Keratinocyte (primary cell): ENCODE measurements around the gene TXNL4B. TPM values are rescaled to one million over a fixed set of nuclear protein-coding genes. Genes with fewer than 3 reads are reported as not detected.

Experiments
- DNase-seq: peaks from one replicate; pipeline ENCODE4 v3.0.0-alpha.2; 2011; ENCODE audit warnings: low read depth, missing footprints, low spot score
- FAIRE-seq: peaks from 2 replicates; lab custom pipeline; 2011; peaks lifted over from hg19 to GRCh38; lab: Jason Lieb, UNC
- H2AFZ ChIP-seq: 2 replicates; pipeline ENCODE4 v1.6.0; 2012; ENCODE audit warnings: low read length, control low read depth, inconsistent platforms; ENCODE audit not compliant: control insufficient read depth
- H3K27ac ChIP-seq: 2 replicates; pipeline ENCODE4 v1.5.1; 2011; ENCODE audit warnings: low read length; ENCODE audit not compliant: control insufficient read depth, insufficient read depth
- H3K27me3 ChIP-seq: 3 replicates; pipeline ENCODE4 v1.6.0; 2011; ENCODE audit warnings: low read length; ENCODE audit not compliant: control insufficient read depth, insufficient read depth; ENCODE audit errors: extremely low read depth
- H3K36me3 ChIP-seq, 2 experiments: 2 replicates in 1 of 2; 3 replicates in 1 of 2; pipeline ENCODE4 v1.5.1; 2011; ENCODE audit warnings: low read length in 2 of 2, mild to moderate bottlenecking in 1 of 2; ENCODE audit not compliant: control insufficient read depth in 2 of 2, insufficient read depth in 2 of 2; ENCODE audit errors: extremely low read depth in 1 of 2
- H3K4me1 ChIP-seq: 3 replicates; pipeline ENCODE4 v1.5.1; 2011; ENCODE audit warnings: low read length; ENCODE audit not compliant: control insufficient read depth, insufficient read depth; ENCODE audit errors: extremely low read depth
- H3K4me2 ChIP-seq: 3 replicates; pipeline ENCODE4 v1.6.0; 2011; ENCODE audit warnings: low read depth, low read length; ENCODE audit not compliant: control insufficient read depth, insufficient read depth; ENCODE audit errors: extremely low read depth
- H3K4me3 ChIP-seq, 3 experiments: fragments of 200-600 bp in 1 of 3; sonication (generic) in 1 of 3; 2 replicates in 2 of 3; 3 replicates in 1 of 3; pipeline ENCODE4 v1.5.1; 2011 to 2016; ENCODE audit warnings: low read length in 3 of 3, mild to moderate bottlenecking in 3 of 3, control low read depth in 2 of 3, inconsistent platforms in 1 of 3, low read depth in 1 of 3, mixed read lengths in 1 of 3, mixed run types in 1 of 3, moderate library complexity in 1 of 3; ENCODE audit not compliant: control insufficient read depth in 2 of 3, insufficient read depth in 2 of 3; ENCODE audit errors: extremely low read depth in 1 of 3
- H3K79me2 ChIP-seq: 2 replicates; pipeline ENCODE4 v1.6.0; 2012; ENCODE audit warnings: low read length; ENCODE audit not compliant: control insufficient read depth, insufficient read depth
- H3K9ac ChIP-seq: 3 replicates; pipeline ENCODE4 v1.6.0; 2011; ENCODE audit warnings: low read length; ENCODE audit not compliant: control insufficient read depth, insufficient read depth; ENCODE audit errors: extremely low read depth
- H3K9me1 ChIP-seq: 3 replicates; pipeline ENCODE4 v1.6.0; 2011; ENCODE audit warnings: low read length; ENCODE audit not compliant: control insufficient read depth, insufficient read depth; ENCODE audit errors: extremely low read depth
- H3K9me3 ChIP-seq: 2 replicates; pipeline ENCODE4 v1.5.1; 2012; ENCODE audit warnings: low read depth, low read length; ENCODE audit not compliant: control insufficient read depth
- H4K20me1 ChIP-seq: 3 replicates; pipeline ENCODE4 v1.6.0; 2011; ENCODE audit warnings: low read length; ENCODE audit not compliant: control insufficient read depth, insufficient read depth; ENCODE audit errors: extremely low read depth
- EZH2 ChIP-seq: IDR thresholded peaks from one replicate; pipeline ENCODE4 v1.6.1; 2012; ENCODE audit warnings: inconsistent platforms, mild to moderate bottlenecking, low read length, moderate library complexity
- dilution Hi-C: fragments of 300-500 bp; cut with MboI; formaldehyde crosslinking; loops from one replicate; pipeline ENCODE4 v1.7.0; 2020; ENCODE audit warnings: low sequenced_read_pairs; ENCODE audit not compliant: extremely low pct_ligation_motif_present
- polyA plus RNA-seq, 5 experiments: library from polyadenylated mRNA; depleted of rRNA in 3 of 5; stranded (reverse) in 3 of 5; stranded (forward) in 1 of 5; unstranded in 1 of 5; fragments of >200 nt; gene quantifications; 1 replicate in 1 of 5; 2 replicates in 3 of 5; 3 replicates in 1 of 5; pipeline versions ENCODE4 v1.2.1 to v1.2.3, GENCODE V29; 2011 to 2012; ENCODE audit warnings: missing spikeins in 2 of 5, low read depth in 1 of 5, low replicate concordance in 1 of 5
- TF ChIP-seq, protein P1 (sequence below), 3 experiments: IDR thresholded peaks in 1 of 3; conservative IDR thresholded peaks in 1 of 3; optimal IDR thresholded peaks in 1 of 3; 2 replicates in 2 of 3; 3 replicates in 1 of 3; pipeline versions ENCODE3 to v1.5.1; 2011; ENCODE audit warnings: low read length in 3 of 3, mild to moderate bottlenecking in 3 of 3, moderate library complexity in 2 of 3, control low read depth in 1 of 3, inconsistent platforms in 1 of 3; ENCODE audit not compliant: insufficient read depth in 2 of 3; ENCODE audit errors: extremely low read depth in 1 of 3

The TXNL4B gene
- polyA plus RNA-seq, 1 donor (not counting 4 experiments of a cell fraction or from before 2014, with no cell fraction given), result 12.4 TPM

DNA sequence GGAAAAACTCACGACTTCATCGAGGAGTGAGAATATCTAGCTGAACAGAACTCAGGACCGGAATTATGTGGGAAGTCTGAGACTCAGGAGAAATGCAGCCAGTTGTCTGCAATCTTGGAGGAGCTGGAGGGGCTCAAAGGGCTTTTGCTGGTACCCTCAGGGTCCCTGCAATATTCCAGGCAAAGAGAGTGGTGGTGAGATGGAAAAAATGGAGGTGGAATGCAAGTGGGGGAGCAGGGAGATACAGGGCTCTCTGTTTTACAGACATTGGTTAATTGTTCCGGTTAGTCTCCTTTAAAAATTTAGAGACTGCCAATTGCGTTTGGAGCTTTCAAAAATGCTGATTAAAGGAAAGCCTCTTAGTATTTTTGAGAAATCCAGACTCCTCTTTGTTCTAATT is 57.3 kb downstream of the TXNL4B start:
- no peak overlapping the region for H3K4me2 ChIP-seq
- no peaks in the 10 kb centered on the region for H3K27me3 ChIP-seq
- no peaks in the 10 kb centered on the region for H4K20me1 ChIP-seq
- H3K9me1 ChIP-seq, result no peaks in the 10 kb centered on the region
- H3K36me3 ChIP-seq, result no peaks in the 10 kb centered on the region
- H3K79me2 ChIP-seq, result no peaks in the 10 kb centered on the region
- H3K9ac ChIP-seq, result no peak overlapping the region
- H3K4me3 ChIP-seq, result no peak overlapping the region
- FAIRE-seq (no peak), DNase-seq (no peak)
- TF ChIP-seq, protein P1, sequence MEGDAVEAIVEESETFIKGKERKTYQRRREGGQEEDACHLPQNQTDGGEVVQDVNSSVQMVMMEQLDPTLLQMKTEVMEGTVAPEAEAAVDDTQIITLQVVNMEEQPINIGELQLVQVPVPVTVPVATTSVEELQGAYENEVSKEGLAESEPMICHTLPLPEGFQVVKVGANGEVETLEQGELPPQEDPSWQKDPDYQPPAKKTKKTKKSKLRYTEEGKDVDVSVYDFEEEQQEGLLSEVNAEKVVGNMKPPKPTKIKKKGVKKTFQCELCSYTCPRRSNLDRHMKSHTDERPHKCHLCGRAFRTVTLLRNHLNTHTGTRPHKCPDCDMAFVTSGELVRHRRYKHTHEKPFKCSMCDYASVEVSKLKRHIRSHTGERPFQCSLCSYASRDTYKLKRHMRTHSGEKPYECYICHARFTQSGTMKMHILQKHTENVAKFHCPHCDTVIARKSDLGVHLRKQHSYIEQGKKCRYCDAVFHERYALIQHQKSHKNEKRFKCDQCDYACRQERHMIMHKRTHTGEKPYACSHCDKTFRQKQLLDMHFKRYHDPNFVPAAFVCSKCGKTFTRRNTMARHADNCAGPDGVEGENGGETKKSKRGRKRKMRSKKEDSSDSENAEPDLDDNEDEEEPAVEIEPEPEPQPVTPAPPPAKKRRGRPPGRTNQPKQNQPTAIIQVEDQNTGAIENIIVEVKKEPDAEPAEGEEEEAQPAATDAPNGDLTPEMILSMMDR (optimal IDR thresholded peaks at IDR 0.05 in 1 of 3, IDR thresholded peaks at IDR 0.05 in 1 of 3, conservative IDR thresholded peaks at IDR 0.05 in 1 of 3; ENCODE audit: extremely low read depth in 1 of 3, insufficient read depth in 2 of 3, low read length in 3 of 3), result no peak
- no peak for TF ChIP-seq EZH2
- no peak overlapping the region for H2AFZ ChIP-seq
- H3K4me1 ChIP-seq, result no peaks in the 10 kb centered on the region
- no peaks in the 10 kb centered on the region for H3K9me3 ChIP-seq
- H3K27ac ChIP-seq, result no peak overlapping the region
- dilution Hi-C loops, result no loop called here

Other genes with a start within 250 kb of the TXNL4B start
- 10.8 to 16.0 TPM (median 12.8 TPM) in 3 replicates for gene ATXN1L, start 247.6 kb downstream of the TXNL4B start, polyA plus RNA-seq
- gene ZNF821, start 209.4 kb downstream of the TXNL4B start, polyA plus RNA-seq, result 2.9 to 4.2 TPM (median 3.1 TPM) in 3 replicates
- 179 to 188 TPM (median 187 TPM) in 3 replicates for gene IST1, start 198.1 kb downstream of the TXNL4B start, polyA plus RNA-seq
- gene PKD1L3, start 93.2 kb downstream of the TXNL4B start, polyA plus RNA-seq, result not detected in 3 replicates
- gene DHODH, start 84.9 kb downstream of the TXNL4B start, polyA plus RNA-seq, result 4.2 to 5.4 TPM (median 5.0 TPM) in 3 replicates
- gene HP, start 39.1 kb downstream of the TXNL4B start, polyA plus RNA-seq, result 0.43 TPM in 1 of 3 replicates, not detected in the others
- gene HPR, start 30.4 kb downstream of the TXNL4B start, polyA plus RNA-seq, result not detected in 3 replicates
- 23.9 to 34.4 TPM (median 25.9 TPM) in 3 replicates for gene DHX38, start 227 bp upstream of the TXNL4B start, polyA plus RNA-seq
- gene PMFBP1, start 78.5 kb upstream of the TXNL4B start, polyA plus RNA-seq, result 0.27 to 0.92 TPM (median 0.30 TPM) in 3 replicates